Fibroblast of pulmonary artery (primary cell): Measurements from ENCODE around the gene EGF.

Experiments
- DNase-seq: peaks from one replicate; pipeline ENCODE4 v3.0.0-alpha.2; 2010; ENCODE audit warnings: low read depth
- H3K4me3 ChIP-seq: replicated peaks from 2 replicates; pipeline ENCODE4 v1.5.1; 2011; ENCODE audit warnings: low read depth, mild to moderate bottlenecking, control low read depth, low read length, moderate library complexity
- CTCF ChIP-seq: IDR thresholded peaks from 2 replicates; pipeline ENCODE4 v1.5.1; 2011; ENCODE audit warnings: mild to moderate bottlenecking, control low read depth, low read length, inconsistent platforms; ENCODE audit errors: missing control alignments

The EGF gene

GRCh38 chr4:109886303-109886702, 26.4 kb upstream of the EGF start:
- TF ChIP-seq CTCF = no peak
- no peak overlapping the region for H3K4me3 ChIP-seq
- no peak for DNase-seq

GRCh38 chr4:109887071-109887470, 25.6 kb upstream of the EGF start:
- no peak for DNase-seq
- H3K4me3 ChIP-seq = no peak overlapping the region
- no peak for TF ChIP-seq CTCF

GRCh38 chr4:109890076-109890475, 22.6 kb upstream of the EGF start:
- TF ChIP-seq CTCF = no peak
- no peak for DNase-seq
- no peak overlapping the region for H3K4me3 ChIP-seq

- no peak for DNase-seq
- no peak overlapping the region for H3K4me3 ChIP-seq
- TF ChIP-seq CTCF = no peak
Observed at GRCh38 chr4:109902559-109903251, 10.0 kb upstream of the EGF start.

GRCh38 chr4:109908731-109909130, 4.0 kb upstream of the EGF start:
- no peak overlapping the region for H3K4me3 ChIP-seq
- TF ChIP-seq CTCF = no peak

GRCh38 chr4:109910256-109910655, 2.4 kb upstream of the EGF start:
- no peak overlapping the region for H3K4me3 ChIP-seq
- no peak for TF ChIP-seq CTCF
- no peak for DNase-seq

More at GRCh38 chr4:109908731-109909130, 4.0 kb upstream of the EGF start:
- no peak for DNase-seq

GRCh38 chr4:109913596-109914241, 1.0 kb downstream of the EGF start:
- no peak overlapping the region for H3K4me3 ChIP-seq
- no peak for DNase-seq
- TF ChIP-seq CTCF = no peak
